Measurements from ENCODE around the gene TRIM67. TPM values are rescaled to one million over a fixed set of nuclear protein-coding genes. Genes with fewer than 3 reads are reported as not detected.

The TRIM67 gene
- total and polyA plus RNA-seq, 2 of the 4 experiments (the other 2 are of a cell fraction), result not detected

- no peak overlapping the region for H3K56ac ChIP-seq (ENCODE audit: extremely low read depth, insufficient read depth, low read length)
- H3K14ac ChIP-seq (replicated peaks; ENCODE audit: low read depth, low read length), result no peak overlapping the region
- in situ Hi-C loops (cut with MboI; ENCODE audit: low sequenced_read_pairs) (no loop called here), intact Hi-C loops (cut with micrococcal nuclease) (no loop called here), dilution Hi-C loops (cut with HindIII; ENCODE audit: low sequenced_read_pairs, unreplicated experiment) (no loop called here)
- H3K27me3 ChIP-seq (ENCODE audit: control insufficient read depth, insufficient read depth, low read length), result peaks cover 14% of the 10 kb centered on the region
- H3K36me3 ChIP-seq (ENCODE audit: control insufficient read depth, insufficient read depth, low read length), result no peaks in the 10 kb centered on the region
- no peak overlapping the region for H3K9ac ChIP-seq (ENCODE audit: low read depth, low read length)
- H3K4me1 ChIP-seq (ENCODE audit: control insufficient read depth, insufficient read depth, low read length), result no peaks in the 10 kb centered on the region
- no peak overlapping the region for H4K91ac ChIP-seq (ENCODE audit: insufficient read depth, low read depth, low read length)
- H4K20me1 ChIP-seq (ENCODE audit: insufficient read depth, low read length), result no peaks in the 10 kb centered on the region
- no peak overlapping the region for H4K8ac ChIP-seq (ENCODE audit: low read depth in 2 of 2, low read length in 2 of 2)
- no peak overlapping the region for H3K4ac ChIP-seq (ENCODE audit: low read depth, low read length)
- no peak overlapping the region for H2AK5ac ChIP-seq (ENCODE audit: low read depth, low read length)
- no peak overlapping the region for H3K23ac ChIP-seq (ENCODE audit: low read depth, low read length)
- no peaks in the 10 kb centered on the region for H3K79me1 ChIP-seq (ENCODE audit: low read depth in 1 of 2, low read length in 2 of 2)
- no peaks in the 10 kb centered on the region for H3K9me1 ChIP-seq (ENCODE audit: insufficient read depth, low read length)
- no peak overlapping the region for H2AK9ac ChIP-seq (replicated peaks; ENCODE audit: low read depth, low read length, poor library complexity)
- ChIA-PET CTCF (interaction anchor here (0.7 kb wide), 1 partner anchor 104 kb away, joined by 7 read pairs; no protein-coding TSS in a partner anchor), POLR2A (ENCODE audit: unreplicated experiment) (no interaction called here)
- ATAC-seq (ENCODE audit: low read depth) (no peak), DNase-seq (no peak)
- TF ChIP-seq FOS (IDR thresholded peaks at IDR 0.05; ENCODE audit: low read depth, low read length), result no peak
- no peak for TF ChIP-seq POLR2A (IDR thresholded peaks at IDR 0.05; ENCODE audit: low read depth, low read length)
- TF ChIP-seq RCOR1 (IDR thresholded peaks at IDR 0.05; ENCODE audit: insufficient replicate concordance, low read length), result no peak
- H2AFZ ChIP-seq (replicated peaks; ENCODE audit: low read length, poor library complexity), result no peak overlapping the region
- no peak overlapping the region for H2BK5ac ChIP-seq (ENCODE audit: low read depth, low read length, poor library complexity, severe bottlenecking)
- H3K4me2 ChIP-seq (ENCODE audit: low read depth, low read length), result no peak overlapping the region
- H3K4me3 ChIP-seq (ENCODE audit: insufficient read depth, low read depth, low read length), result no peak overlapping the region
- no peak overlapping the region for H3K27ac ChIP-seq (ENCODE audit: insufficient read depth, low read length)
- no peak overlapping the region for H3K18ac ChIP-seq (ENCODE audit: low read depth, low read length)
- H4K5ac ChIP-seq (ENCODE audit: low read depth, low read length), result no peak overlapping the region
- no CpG with 5 or more reads among the region's 1 CpG for WGBS, 2 experiments (ENCODE audit: extremely low coverage in 2 of 2, insufficient read length in 1 of 2)
- no TSS peak for BruUV-seq (replicated peaks)
- H2BK20ac ChIP-seq (ENCODE audit: low read depth, low read length), result no peak overlapping the region
- no peak overlapping the region for H2BK15ac ChIP-seq (ENCODE audit: low read depth, low read length)
- H2BK120ac ChIP-seq (ENCODE audit: low read depth, low read length), result no peak overlapping the region
- H3K9me3 ChIP-seq (ENCODE audit: control insufficient read depth, insufficient read depth, low read length), result 0 out of 2 replicates have a peak, but pooled peaks cover 3% of the 10 kb centered on the region
Observed at GRCh38 chr1:231155808-231156207, 6.0 kb upstream of the TRIM67 start.

All from IMR-90 (cell line).